Epithelial cell of umbilical artery (primary cell): ENCODE measurements around the gene SPCS2. TPM values are rescaled to one million over a fixed set of nuclear protein-coding genes. Genes with fewer than 3 reads are reported as not detected.

ENCODE experiments used
- total RNA-seq: library from RNA; depleted of rRNA; stranded (reverse); fragments of >200 nt; gene quantifications from 2 replicates; pipeline ENCODE4 v1.2.3, GENCODE V29; 2014

Gene SPCS2
- total RNA-seq: 13.6 and 40.7 TPM in 2 replicates

GRCh38 chr11:74948898-74949752 is at the start of gene SPCS2, which contains the start of gene XRRA1:
Gene SPCS2 (plus strand): TSS chr11:74949266. CDS start chr11:74949286, 20 bp downstream.
Gene XRRA1 (minus strand): TSS chr11:74949091. CDS start chr11:74940878, 8,213 bp downstream.

GRCh38 chr11:74988541-74989259 is 39.6 kb downstream of the SPCS2 start, which contains the start of gene NEU3:
Gene NEU3 (plus strand): TSS chr11:74988933. CDS start chr11:74989061, 128 bp downstream.

Other genes starting within 250 kb of the SPCS2 start
- gene CHRDL2, start 217.8 kb upstream of the SPCS2 start, total RNA-seq: not detected in 2 replicates
- 9.7 and 20.2 TPM in 2 replicates for gene RNF169, start 200.4 kb upstream of the SPCS2 start, total RNA-seq
- 4.5 and 7.1 TPM in 2 replicates for gene XRRA1, start 175 bp upstream of the SPCS2 start, total RNA-seq
- gene NEU3, start 39.7 kb downstream of the SPCS2 start, total RNA-seq: 5.2 and 7.0 TPM in 2 replicates
- not detected in 2 replicates for gene OR2AT4, start 147.6 kb downstream of the SPCS2 start, total RNA-seq
- 0.30 TPM in 1 of 2 replicates, not detected in the other for gene SLCO2B1, start 201.8 kb downstream of the SPCS2 start, total RNA-seq